SK-N-MC (cell line): ENCODE measurements around the gene PRCD.
"Not testable (repeated sequence)": the region's sequence is repeated elsewhere in the genome, so short reads cannot be mapped to it uniquely, and the experiment has no call there.

Source experiments
- EZH2 ChIP-seq: fragments of 200-600 bp; sonication (generic); IDR thresholded peaks from one replicate; pipeline ENCODE4 v1.6.1; 2017; ENCODE audit warnings: antibody characterized with exemption
- FOXP2 ChIP-seq: optimal IDR thresholded peaks from 2 replicates; pipeline ENCODE3; 2011; ENCODE audit warnings: mild to moderate bottlenecking, moderate library complexity; ENCODE audit not compliant: insufficient read depth; ENCODE audit errors: extremely low read length, control extremely low read depth
- POLR2AphosphoS5 ChIP-seq: IDR thresholded peaks from 2 replicates; pipeline ENCODE4 v1.6.1; 2012; ENCODE audit warnings: mild to moderate bottlenecking, low read depth, low read length, borderline replicate concordance

DNA sequence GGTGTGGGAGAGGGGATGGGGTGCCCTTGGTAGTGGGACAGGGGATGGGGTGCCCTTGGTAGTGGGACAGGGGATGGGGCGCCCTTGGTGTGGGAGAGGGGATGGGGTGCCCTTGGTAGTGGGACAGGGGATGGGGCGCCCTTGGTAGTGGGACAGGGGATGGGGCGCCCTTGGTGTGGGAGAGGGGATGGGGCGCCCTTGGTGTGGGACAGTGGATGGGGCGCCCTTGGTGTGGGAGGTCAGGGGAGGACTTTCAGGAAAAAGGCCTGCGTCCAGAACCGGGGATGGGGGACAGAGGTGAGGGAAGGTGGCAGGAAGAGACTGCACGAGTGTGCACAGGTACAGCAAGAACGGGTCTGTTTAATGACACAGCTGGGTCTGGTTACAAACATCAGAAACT, 12.8 kb upstream of the PRCD start:
- not testable (repeated sequence) for TF ChIP-seq EZH2, POLR2AphosphoS5, FOXP2
